Activated CD4-positive, alpha-beta T cell treated with anti-CD3 and anti-CD28 coated beads, Interleukin-2, Interleukin-4, amounts not matched to agents 100 ng/mL and 50 ng/mL, durations not matched to agents 16 hours and 8 hours (primary cell): ENCODE measurements around the gene MYH16.
"Not testable (repeated sequence)": the region's sequence is repeated elsewhere in the genome, so short reads cannot be mapped to it uniquely, and the experiment has no call there.

Experiments used
- DNase-seq: peaks from one replicate; pipeline ENCODE4 v3.0.0-alpha.2; 2020; ENCODE audit warnings: low spot score

Gene MYH16

DNA sequence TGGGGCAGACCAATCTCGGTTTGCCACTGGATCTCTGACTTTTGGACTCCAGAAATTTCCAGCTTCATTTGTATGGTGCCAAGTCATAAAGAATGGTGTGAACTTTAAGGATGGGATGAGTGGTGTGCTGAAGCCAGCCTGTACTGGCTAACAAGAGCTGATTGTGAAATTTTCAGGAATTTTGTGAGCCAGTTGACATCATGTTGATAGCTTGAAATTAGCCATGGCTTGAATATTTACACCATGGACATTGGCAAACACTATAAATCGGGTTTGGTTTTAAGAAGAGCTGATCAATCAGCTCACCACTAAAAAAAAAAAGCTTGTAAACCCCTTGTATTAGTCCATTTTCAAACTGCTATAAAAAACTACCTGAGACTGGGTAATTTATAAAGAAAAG, 14.1 kb upstream of the MYH16 start:
- DNase-seq, result no peak

DNA sequence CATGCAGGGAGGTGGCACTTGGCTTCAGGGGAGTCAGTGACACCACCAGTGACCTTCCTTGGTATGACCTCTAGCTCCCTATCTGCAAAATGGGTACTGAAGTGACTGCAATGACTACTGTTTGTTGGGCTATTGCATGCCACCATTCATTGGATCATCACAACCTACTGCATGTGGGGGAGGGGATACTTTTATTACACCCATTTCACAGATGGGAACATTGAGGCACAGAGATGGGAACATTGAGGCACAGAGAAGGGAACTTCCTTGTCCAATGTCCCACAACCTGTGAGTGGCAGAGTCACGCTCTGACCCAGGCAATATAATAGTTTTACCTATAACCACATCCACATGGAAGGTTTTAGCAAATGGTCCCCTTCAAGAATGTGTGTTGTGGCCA, 12.2 kb upstream of the MYH16 start:
- DNase-seq, result no peak

DNA sequence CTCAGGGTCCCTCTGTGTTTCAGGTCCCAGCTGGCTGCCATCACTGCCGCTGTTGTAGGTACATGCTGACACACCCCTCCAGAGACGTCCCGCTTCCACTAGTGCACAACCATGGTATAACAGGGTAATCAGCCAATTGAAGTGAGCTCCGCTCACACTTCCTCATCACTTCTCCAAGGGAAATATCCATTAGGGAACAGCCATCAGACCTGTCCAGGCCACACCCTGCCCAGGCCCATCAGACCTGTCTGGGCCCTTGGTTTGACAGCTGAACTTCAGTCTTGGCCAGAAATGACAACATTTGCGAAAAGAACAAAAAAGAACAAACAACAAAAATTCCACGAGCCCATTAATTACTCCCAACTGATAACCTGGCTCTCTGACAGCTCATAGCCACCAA, 11.0 kb upstream of the MYH16 start:
- DNase-seq, result no peak

DNA sequence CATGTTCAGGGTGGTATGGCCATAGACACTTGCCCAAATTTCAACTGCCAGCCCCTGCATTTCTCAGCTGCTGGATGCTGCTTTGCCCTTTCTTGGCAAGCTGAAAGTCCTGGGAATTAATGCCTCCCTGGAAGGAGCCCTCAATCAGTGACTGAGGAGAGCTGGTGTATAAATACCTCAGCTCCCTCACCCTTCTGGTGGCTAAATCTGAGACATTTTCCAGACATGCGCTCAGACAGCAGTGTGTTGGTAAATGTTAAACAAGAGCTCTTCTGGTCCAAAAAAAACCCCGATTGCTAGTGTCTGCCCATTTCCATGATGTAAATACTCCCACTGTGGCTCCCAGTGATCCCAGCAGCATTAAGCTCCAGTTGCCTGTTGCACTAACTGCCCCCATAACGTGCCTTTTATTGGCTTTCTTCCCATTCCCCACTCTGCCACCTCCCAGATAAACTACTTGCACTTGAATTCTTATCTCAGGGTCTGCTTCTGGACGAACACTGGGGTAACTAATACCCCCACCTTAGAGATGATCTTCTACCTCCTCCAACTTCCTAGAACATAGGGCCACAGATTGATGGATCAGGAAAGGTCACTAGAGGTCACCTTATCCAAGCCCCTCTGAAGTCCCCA, 6.7 kb upstream of the MYH16 start:
- no peak for DNase-seq

DNA sequence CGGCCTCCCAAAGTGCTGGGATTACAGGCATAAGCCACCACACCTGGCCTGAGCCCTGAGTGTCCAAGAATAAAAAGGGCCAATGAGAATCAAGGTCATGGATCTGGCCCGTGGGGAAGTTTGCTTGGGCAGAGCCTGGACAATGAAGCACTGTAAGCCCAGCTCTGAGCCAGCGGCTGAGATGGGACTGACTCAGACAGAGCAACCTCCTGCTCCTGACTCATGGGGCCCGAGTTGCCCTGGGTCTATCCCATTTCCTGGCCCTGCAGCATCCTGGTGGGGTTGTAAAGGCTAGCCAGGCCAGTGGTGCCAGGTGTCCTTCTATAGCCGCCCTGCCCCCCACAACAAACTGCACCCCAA, 5.2 kb upstream of the MYH16 start:
- no peak for DNase-seq

DNA sequence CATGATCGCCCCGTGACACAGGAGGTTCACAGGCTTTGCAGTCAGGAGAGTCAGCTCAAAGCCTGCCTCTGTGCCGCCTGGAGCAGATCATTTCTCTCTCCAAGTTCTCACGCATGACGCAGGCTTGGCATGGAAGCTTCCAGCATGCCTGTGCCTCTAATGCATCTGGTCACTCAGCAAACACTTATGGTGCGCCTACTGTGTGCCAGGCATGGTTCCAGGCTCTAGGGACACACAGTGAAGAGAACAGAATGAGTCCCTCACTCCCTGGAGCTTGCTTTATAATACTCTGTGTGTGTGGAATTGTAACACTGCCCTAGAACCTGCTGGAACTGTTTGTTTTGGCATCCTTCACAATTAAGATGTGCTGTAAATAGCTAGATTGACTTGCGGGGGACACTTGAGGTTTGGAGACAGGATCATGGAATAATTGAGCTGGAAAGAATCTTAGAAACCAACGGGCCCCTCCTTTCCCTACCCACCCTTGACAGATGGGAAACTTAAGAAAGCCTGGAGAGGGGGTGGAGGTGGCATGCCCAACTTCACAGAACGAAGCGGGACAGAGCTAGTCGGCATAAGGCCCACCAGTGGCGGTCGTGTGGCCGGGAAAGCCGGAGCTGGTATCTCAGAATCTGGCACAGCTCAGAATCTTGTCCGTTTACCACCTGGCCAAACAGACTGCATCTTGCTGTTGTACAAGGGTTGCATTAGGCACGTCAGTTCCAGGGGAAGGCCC, 4.6 kb upstream of the MYH16 start:
- no peak for DNase-seq

DNA sequence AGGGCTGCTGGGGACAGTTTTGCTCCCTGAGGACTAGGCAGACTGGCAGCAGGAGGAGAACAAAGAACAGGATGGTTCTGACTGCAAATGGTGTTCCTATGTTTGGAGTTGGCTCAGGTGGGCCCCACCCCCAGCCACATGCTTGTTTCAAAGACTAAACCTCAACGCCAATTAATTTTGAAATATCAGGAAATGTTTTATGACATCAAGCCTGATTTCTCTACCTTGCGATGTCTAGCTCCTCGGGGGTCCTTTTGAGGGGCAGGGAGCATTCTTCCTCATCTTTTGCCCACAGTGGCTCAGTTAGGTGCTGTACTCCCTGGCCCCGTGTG, 4.1 kb upstream of the MYH16 start:
- no peak for DNase-seq

DNA sequence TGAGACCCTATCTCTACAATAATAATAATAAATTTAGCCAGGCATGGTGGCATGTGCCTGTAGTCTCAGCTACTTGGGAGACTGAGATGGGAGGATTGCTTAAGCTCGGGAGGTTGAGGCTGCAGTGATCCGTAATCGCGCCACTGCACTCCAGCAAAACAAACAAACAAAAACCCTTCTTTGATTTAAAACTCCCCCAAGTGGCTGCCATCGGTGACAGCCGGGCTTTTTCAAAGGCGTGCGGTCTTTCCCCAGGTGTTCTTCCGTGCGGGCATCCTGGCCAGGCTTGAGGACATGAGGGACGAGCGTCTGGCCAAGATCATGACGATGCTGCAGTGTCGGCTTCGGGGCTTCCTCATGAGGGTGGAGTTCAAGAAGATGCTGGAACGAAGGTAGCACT, 1.9 kb upstream of the MYH16 start:
- no peak for DNase-seq

DNA sequence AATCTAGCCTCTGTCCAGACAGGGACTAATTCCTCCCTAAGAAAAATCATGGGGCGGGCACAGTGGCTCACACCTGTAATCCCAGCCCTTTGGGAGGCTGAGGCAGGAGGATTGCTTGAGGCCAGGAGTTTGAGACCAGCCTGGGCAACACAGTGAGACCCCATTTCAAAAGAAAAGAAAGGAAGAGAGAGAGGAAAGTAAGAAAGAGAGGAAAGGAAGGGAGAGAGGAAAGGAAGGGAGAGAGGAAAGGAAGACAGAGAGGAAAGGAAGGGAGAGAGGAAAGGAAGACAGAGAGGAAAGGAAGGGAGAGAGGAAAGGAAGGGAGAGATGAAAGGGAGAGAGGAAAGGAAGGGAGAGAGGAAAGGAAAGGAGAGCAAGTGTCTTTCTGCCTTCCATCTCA, 922 bp downstream of the MYH16 start:
- DNase-seq, result not testable (repeated sequence)

DNA sequence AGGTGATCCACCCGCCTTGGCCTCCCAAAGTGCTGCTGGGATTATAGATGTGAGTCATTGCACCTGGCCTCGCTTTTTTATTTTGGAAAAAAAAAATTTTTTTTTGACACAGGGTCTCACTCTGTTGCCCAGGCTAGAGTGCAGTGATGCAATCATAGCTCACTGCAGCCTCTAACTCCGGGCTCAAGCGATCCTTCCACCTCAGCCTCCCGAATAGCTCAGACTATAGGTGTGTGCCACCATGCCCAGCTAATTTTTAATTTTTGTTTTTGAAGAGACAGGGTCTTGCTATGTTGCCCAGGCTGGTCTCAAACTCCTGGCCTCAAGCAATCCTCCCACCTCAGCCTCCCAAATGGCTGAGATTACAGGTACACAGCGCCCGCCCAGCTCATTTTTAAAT, 2.3 kb downstream of the MYH16 start:
- DNase-seq, result not testable (repeated sequence)

DNA sequence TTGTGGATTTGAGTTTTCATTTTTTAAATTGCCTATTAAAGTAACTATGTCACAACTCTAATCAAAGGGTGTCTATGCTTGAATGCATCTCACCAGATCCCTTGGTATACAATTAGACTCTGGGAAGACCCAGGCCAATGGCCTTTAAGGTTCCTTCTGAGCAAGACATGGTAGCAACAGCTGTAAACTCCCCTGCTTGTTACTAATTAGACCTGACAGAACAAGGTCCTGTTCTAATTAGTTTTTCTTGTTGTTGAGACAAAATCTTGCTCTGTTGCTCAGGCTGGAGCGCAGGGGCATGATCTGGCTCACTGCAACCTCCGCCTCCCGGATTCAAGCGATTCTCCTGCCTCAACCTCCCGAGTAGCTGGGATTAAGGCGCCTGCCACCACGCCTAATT, 2.9 kb downstream of the MYH16 start:
- DNase-seq, result no peak

DNA sequence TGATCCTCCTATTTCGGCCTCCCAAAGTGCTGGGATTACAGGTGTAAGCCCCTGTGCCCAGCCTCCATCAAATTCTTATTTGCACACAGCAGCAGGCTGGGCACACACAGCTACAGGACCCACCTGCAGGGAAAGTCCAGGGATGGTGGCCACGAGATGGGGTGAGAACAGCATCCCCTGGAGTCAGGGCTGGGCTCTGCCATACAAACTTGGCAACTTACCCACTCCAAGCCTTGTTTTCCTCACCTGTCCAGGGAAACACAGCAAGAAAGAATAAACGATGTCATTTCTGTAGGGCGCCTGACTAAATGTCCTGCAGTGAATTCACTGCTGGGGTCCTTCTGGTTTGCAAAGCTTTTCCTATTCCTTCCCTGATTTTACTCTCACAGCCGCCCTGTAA, 5.5 kb downstream of the MYH16 start:
- no peak for DNase-seq

DNA sequence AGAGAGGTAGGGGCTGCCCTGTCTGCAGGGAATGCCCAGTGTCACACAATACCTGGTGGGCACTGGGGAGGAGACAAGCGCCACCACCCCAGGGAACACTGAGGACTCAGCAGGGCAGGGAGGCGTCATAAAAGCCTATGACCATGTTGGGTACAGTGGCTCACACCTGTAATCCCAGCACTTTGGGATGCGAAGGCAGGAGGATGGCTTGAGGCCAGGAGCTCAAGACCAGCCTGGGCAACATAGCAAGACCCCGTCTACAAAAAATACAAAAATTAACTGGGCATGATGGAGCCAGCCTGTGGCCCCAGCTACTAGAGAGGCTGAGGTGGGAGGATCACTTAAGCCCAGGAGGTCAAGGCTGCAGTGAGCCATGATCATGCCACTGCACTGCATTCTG, 11.5 kb downstream of the MYH16 start:
- DNase-seq, result not testable (repeated sequence)

DNA sequence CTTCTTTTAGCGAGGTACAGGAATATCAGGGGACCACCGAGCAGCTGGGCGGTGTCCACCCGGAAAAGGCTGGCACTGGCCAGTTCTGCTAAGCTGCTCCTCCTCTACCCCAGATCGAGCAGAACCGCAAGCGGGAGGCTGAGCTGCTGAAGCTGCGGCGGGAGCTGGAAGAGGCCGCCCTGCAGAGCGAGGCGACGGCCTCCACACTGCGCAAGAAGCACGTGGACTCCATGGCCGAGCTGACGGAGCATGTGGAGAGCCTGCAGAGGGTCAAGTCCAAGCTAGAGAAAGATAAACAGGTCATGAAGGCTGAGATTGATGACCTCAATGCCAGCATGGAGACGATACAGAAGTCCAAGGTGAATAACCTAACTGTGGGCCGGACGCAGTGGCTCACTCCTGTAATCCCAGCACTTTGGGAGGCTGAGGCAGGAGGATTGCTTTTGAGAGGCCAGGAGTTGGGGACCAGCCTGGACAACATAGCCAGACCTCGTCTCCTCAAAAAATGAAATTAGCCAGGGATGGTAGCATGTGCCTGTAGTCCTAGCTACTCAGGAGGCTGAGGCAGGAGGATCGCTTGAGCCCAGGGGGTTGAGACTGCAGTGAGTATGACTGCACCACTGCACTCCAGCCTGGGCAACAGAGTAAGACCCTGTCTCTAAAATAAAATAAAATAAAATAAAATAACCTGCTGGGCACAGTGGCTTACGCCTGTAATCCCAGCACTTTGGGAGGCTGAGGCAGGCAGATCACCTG, 15.3 kb downstream of the MYH16 start:
- no peak for DNase-seq

DNA sequence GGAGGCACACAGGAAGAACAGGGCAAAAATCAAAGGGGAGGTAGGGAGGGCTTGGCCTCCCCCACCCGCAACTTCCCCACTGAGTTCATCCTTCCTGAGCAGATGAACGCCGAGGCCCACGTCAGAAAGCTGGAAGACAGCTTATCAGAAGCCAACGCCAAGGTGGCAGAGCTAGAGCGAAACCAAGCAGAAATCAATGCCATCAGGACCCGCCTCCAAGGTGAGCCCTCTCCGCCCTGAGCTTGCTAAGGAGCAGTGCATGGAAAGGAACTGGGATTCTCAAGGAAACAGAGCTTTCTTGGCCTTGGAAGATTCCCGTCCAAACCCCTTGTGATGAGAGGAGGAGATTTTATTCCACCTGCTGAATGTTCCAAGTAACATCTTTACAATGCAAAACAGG, 16.5 kb downstream of the MYH16 start:
- DNase-seq, result no peak

DNA sequence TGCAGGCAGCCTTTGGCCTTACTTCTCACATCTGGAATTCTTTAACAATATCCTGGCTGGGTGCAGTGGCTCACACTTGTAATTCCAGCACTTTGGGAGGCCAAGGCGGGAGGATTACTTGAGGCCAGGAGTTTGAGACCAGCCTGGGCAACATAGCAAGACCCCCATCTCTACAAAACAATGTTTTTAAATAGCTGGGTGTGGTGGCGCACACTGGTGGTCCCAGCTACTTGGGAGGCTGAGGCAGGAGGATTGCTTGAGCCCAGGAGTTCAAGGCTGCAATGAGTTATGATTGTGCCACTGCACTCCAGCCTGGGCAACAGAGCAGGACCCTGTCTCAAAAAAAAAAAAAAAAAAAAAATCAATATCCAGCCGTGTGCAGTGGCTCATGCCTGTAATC, 17.5 kb downstream of the MYH16 start:
- not testable (repeated sequence) for DNase-seq

DNA sequence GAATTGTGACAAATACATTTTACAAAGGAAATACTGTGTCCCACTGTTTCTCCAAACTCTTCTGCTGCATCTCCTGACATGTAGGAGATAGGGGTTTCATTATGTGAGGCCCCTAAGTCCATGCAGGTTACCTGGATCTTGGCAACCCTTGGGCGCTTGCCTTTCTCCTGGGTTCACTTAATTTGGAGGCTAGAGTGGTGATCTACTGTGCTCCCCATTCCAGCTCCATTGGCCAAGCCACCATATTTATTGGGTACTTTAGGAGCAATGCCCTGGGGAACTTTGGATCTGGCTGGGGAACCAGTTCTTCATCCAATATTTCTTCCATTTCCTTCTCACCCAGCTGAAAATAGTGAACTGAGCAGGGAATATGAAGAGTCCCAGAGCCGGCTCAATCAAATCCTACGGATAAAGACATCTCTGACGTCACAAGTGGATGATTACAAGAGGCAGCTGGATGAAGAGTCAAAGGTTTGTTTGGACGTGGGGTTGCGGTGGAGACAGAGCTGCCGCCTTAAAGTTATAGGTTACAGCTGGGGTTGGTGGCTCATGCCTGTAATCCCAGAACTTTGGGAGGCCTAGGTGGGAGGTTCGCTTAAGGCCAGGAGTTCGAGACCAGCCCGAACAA, 18.5 kb downstream of the MYH16 start:
- DNase-seq, result no peak

DNA sequence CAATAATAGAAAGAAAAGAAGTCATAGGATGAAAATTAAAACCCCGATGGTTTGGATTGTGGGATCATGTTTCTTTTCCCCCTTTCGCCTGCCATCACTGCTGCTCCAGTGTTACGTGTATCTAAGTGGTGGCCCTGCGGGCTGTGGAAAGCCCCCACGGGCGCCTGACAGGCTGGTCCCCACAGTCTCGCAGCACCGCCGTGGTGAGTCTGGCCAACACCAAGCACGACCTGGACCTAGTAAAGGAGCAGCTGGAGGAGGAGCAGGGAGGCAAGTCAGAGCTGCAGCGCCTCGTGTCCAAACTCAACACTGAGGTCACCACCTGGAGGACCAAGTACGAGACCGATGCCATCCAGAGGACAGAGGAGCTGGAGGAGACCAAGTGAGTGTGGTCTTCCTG, 19.5 kb downstream of the MYH16 start:
- no peak for DNase-seq

DNA sequence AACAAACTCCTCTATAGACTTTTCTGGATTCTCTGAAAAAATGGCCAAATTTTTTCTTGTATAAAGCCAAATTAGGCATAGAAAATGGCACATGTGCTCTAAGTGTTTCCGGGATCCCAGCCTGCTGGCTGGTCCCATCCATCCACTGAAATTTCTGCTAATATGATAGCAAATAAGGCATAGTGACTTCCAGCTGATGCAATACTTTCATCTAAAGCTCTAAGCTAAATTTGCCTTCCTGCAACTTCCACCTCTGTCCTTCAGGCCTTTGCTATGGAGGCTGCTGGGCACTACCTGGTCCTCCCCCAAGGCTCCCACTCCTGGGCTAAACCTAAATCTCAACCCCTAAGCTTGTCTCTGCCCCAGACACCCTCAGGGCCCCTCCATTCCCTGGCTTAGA, 20.5 kb downstream of the MYH16 start:
- no peak for DNase-seq

DNA sequence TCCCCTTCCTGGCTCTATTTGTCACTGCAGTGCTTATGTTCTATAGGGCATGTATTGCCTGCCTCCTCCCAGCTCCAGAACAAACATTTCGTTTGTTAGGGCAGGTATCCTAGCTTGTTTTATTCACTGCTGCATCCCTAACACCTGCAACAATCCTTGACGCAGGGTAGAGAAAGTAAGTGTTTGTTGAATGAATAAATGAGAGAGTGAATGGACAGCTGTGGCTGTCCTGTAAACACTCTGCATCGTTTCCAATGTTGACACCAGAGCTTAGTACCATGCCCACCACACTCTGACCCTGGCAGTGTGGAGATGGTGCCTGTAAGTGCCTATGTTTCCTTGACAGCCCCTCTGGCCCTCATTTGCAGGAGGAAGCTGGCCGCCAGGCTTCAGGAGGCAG, 21.0 kb downstream of the MYH16 start:
- no peak for DNase-seq

DNA sequence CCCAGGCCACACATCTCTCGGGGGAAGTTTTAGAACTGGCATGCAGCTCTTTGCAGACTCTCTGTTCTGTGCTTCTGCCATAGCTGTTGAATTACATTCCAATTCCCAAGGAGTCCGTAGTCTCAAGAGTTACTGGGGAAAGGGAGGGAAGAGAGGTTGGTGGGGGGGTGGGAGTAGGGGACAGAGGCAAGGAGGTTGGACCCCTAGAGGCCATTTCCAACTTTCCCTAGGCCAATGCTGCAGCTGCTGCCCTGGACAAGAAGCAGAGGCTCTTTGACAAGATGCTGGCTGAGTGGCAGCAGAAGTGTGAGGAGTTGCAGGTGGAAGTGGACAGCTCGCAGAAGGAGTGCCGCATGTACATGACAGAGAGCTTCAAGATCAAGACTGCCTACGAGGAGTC, 23.8 kb downstream of the MYH16 start:
- DNase-seq, result no peak

DNA sequence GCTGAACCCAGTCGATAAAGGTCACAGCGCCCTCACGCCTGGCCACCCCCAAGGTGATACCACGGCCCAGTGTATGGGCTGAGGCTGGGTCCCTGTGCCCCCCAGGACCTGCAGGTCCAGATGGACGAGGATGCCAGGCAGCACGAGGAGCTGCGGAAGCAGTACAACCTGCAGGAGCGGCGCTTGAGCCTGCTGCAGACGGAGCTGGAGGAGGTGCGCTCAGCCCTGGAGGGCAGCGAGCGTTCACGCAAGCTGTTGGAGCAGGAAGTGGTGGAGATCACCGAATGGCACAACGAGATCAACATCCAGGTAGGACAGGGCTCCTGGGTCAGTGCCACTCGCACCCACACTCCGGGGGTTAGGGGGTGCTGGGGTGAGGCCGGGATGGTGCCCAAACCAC, 28.9 kb downstream of the MYH16 start:
- DNase-seq, result no peak
